Subcutaneous adipose tissue (tissue), 4 donors: ENCODE data around the gene SUSD3. TPM values are rescaled to one million over a fixed set of nuclear protein-coding genes. Genes with fewer than 3 reads are reported as not detected.

Experiments
- total RNA-seq, 4 donors: library from RNA; depleted of rRNA; stranded (reverse); fragments of >200 nt; gene quantifications; one replicate each; pipeline ENCODE4 v1.1.0, GENCODE V29; 2016
- TF ChIP-seq, protein P1 (sequence below): fragments of 450-650 bp; IDR thresholded peaks from one replicate; pipeline ENCODE4 v1.5.1; 2016; ENCODE audit warnings: low read depth, mild to moderate bottlenecking, control low read depth, antibody characterized with exemption, moderate library complexity

Gene SUSD3
- total RNA-seq, 4 donors from 2014 or later = 1.1 to 2.2 TPM; not detected in 2

DNA sequence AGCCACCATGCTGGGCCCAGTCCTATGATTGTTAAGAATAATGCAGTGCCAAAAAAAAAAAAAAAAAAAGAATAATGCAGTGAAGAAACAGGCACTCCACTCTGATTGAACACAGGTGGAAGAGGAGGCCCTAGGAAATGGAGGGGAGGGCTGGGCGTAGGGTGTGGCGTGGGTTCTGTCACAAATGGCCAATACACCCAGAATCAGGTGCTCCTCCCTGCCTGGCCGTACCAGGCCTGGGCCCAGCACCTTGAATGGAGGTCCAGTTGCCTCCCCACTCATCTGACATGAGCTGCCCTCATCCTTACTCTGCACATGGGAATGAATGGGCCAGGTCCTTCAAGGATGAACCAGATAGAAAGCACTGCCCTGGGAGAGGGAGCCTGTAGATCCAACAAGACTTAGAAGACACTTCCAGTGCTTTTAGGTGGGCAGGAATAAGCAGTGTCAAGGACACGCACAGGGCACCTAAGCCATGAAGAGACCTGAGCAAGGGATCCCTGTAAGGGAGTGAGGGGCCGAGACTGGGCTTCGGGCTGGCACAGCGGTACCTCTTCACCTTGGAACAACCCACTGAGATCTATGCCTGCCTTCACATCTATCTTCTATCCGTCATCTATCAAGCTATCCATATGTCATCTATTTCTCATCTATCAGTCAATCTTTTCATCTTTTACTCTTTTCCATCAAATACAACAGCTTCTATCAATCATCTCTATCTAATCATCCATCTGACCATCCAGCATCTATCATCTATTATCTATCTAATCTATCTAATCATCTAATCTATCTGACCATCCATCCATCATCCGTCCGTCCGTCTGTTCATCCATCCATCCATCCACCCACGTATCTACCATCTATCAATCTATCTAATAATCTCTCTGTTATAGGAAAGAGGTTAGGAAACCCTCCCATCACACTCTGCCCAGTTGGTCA, 59.7 kb downstream of the SUSD3 start:
- TF ChIP-seq, protein P1, sequence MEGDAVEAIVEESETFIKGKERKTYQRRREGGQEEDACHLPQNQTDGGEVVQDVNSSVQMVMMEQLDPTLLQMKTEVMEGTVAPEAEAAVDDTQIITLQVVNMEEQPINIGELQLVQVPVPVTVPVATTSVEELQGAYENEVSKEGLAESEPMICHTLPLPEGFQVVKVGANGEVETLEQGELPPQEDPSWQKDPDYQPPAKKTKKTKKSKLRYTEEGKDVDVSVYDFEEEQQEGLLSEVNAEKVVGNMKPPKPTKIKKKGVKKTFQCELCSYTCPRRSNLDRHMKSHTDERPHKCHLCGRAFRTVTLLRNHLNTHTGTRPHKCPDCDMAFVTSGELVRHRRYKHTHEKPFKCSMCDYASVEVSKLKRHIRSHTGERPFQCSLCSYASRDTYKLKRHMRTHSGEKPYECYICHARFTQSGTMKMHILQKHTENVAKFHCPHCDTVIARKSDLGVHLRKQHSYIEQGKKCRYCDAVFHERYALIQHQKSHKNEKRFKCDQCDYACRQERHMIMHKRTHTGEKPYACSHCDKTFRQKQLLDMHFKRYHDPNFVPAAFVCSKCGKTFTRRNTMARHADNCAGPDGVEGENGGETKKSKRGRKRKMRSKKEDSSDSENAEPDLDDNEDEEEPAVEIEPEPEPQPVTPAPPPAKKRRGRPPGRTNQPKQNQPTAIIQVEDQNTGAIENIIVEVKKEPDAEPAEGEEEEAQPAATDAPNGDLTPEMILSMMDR = no peak

DNA sequence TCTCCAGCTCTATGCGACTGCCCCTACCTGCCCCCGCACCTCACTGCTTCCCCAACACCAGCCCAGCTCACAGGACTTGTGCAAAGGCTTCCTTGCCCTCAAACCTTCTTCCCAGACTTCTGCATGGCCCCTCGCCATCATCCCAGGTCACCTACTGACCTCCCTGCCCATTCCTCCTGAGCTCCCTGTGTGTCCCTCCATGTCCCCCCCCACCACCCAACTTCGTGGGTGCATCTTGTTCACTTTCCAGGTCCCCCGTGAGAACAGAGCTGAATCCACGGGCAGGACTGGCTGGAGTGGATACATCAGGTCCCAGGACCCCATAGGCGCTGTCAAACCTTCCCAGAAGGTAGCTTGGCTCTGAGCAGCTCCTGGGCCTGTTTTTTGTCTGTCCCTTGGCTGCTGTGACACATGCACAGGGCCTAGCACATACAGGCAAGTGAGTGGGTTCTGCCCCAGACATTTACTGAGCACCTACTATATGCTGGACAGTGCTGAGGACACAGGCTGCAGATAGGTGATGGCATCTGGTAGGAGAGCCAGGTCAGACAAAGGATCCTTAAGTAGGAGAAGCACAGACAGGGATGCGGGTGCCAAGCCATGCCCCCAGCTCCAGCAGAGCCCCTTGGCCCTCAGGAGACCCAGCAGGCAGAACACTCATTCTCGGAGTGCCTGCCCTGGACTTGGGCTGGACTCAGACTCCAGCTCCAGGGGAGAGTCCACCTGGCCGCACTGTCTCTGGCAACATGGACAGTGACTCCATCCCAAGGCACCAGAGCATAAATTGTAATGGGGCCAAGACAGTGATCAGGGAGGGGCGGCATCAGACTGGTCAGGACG, 60.6 kb downstream of the SUSD3 start:
- TF ChIP-seq, protein P1 = no peak

DNA sequence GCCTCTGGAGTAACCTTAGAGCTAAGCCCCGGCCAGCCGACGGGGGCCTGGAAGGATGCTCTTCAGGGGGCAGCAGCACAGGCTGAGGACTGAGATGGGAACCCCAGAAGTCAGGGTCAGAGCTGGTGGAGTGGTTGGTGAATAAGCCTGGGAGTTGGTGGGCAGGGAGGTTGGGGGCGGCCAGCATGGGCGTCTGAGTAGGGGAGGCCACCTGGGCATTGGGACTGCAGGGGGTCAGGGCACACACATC, 61.1 kb downstream of the SUSD3 start:
- TF ChIP-seq, protein P1 = no peak

DNA sequence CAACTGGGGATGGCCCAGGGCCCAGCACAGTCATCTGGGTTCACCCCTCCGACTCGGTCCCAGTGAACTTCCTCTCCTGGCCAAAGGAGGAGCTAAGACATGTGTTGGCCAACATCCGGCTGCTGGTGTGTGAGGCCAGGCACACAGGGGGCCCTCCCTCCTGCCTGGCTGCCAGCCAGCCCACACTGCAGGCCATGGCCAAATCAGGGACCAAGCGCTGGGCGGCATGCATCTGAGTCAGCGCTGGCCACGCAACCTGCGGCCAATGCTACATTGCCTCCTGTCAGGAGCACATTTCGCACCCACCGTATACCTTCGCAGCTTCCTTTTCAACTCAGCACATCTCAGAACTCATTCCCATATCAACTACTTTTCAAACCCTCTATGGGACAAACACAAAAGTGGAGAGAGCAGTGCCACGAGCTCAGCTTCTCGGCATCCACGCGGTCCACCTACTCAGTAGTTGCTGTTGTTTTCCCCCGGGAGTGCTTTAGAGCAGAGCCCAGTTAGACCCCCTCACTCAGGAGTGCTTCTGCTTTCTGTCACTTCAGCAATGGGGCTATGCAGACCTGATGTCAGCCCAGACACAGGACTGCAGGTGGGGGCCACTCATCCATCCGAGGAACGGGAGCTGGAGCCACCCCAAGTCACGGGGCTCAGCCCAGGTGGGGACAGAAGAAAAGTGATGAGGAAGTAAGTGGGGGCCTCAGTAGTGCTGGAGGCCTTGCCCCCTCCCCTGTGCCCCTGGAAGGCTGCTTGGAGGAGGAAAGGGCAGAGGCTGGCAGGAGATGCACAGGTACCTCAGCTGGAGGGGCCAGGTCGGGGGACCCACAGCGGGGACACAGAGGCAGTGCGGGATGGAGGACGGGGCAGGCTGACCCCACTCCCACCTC, 61.7 kb downstream of the SUSD3 start:
- TF ChIP-seq, protein P1 = no peak

DNA sequence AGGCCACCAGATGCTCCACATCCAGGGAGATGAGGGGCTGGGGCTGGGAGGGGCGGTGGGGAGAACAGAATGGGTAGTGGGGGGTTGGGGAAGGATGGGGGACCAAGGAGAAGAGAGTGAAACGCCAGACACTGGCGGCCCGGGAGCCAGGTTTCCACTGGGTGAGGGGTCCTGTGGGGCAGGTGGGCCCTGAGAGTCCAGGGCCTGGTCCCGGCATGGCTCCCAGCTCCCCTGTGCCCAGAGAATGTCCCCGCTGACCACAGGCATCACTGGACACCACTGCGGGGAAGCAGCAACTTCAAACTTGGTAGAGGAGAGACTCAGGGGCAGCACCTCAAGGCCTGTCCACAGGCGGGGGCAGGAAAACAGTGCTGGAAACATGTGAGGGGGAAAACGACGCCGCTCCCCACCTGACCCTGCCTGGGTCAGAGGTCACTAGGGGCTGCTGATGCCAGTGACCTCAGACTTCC, 62.4 kb downstream of the SUSD3 start:
- TF ChIP-seq, protein P1 = no peak

DNA sequence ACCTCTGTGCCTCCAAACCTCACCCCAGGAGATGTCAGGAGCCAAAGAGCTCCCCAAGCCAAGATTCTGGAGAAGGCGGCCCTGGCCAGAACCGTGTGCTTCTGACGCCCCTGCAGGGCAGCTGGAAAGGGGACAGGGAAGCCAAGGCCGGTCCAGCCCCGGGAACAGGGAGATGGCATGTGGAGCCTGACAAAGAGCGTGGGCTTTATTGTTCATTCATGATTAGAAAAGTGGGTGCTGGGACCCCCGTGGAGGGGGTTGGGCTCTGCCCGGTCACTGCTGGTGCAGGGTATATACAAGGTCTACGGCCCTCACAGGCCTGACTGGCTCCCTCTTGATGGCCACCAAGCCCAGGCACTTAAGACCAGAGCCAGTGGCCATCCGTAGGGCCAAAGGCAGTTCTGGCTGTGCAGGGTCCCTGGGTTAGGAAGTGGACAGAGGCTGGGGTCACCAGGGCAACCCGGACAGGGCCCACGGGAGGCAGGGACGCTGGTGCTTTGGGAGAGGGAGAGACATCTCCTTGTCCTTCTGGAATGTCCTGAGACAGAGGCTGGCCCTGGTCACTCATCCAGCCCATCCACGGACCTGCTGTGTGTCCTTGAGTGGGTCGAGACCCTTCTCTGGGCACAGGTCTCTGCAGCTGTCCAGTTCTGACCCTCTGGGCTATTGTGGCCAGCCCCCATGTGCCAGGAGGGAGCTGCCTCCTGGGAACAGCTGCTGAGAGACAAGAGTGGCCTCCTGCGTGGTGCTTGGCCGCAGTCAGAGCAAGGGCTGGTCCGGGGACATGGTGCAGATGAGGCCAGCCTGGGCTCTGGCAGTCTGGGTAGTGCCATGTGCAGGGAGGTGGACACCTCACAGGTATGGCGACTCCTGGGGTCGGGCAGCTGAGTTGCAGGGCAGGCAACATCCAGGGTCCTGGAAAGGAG, 63.1 kb downstream of the SUSD3 start:
- TF ChIP-seq, protein P1 = no peak
